ENCODE data around the gene SCNN1G. TPM values are rescaled to one million over a fixed set of nuclear protein-coding genes. Genes with fewer than 3 reads are reported as not detected.
A peak's percentile ranks its signal among the peaks of the same experiment; 100 is the strongest.

SCNN1G gene
- total RNA-seq, 1 donor, result not detected

DNA sequence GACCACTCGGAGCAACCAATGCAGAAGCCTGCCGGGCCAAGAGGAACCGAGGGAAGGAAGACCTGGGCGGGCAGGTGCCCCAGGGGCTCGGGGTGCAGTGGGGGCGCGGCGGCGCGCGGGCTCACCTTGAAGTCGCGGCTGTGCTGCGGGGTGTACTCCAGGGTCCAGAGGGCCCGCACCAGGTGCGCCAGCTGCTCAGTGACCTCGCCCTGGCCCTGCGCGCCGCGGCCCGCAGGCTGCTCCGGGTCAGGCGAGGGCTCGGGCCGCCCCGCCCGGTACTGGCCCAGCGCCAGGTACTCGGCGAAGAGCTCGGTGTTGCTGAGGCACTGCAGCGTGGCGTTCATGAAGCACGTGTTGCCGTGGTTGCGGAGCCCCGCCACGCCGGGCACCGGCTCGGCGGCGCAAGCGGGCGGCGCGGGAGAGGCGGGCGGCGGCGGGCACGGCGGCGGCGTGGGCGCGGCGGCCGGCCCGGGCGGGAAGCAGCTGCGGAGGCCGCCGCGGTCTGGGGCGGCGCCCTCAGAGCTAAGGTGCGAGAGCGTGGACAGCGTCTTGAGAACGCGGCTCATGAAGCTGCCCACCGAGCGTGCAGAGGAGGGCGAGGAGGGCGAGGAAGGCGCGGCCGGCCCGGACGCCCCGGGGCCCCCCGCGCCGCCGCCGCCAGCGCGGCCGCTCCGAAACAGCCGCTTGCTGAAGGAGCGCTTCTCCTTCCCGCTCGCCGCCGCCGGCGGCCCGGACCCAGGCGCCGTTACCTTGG, 33.9 kb upstream of the SCNN1G start:
- H3K4me3 ChIP-seq (ENCODE audit: insufficient read depth, low read length), result peak overlapping the region; percentile 73
- peaks cover 40% of the 10 kb centered on the region for H3K79me2 ChIP-seq (ENCODE audit: insufficient read depth, low read length)
- peaks cover 10% of the 10 kb centered on the region for H4K20me1 ChIP-seq (ENCODE audit: insufficient read depth, low read length)
- no peak for TF ChIP-seq CTCF (IDR thresholded peaks at IDR 0.05; ENCODE audit: extremely low read depth, low read depth, low read length)
- H3K4me1 ChIP-seq (ENCODE audit: insufficient read depth, low read length), result peaks cover 20% of the 10 kb centered on the region
- peak overlapping the region; percentile 50 for H2AFZ ChIP-seq (ENCODE audit: low read length)
- H3K9me3 ChIP-seq (ENCODE audit: low read depth, low read length), result no peaks in the 10 kb centered on the region
- H3K27ac ChIP-seq (ENCODE audit: low read depth, low read length), result no peak overlapping the region
- DNase-seq (ENCODE audit: insufficient read length, low spot score, missing footprints), result peak; percentile 91
- H3K4me2 ChIP-seq (ENCODE audit: insufficient read depth, low read length), result peak overlapping the region; percentile 81
- H3K27me3 ChIP-seq (ENCODE audit: insufficient read depth, low read length), result no peaks in the 10 kb centered on the region
- H3K36me3 ChIP-seq (ENCODE audit: insufficient read depth, low read length), result no peaks in the 10 kb centered on the region

DNA sequence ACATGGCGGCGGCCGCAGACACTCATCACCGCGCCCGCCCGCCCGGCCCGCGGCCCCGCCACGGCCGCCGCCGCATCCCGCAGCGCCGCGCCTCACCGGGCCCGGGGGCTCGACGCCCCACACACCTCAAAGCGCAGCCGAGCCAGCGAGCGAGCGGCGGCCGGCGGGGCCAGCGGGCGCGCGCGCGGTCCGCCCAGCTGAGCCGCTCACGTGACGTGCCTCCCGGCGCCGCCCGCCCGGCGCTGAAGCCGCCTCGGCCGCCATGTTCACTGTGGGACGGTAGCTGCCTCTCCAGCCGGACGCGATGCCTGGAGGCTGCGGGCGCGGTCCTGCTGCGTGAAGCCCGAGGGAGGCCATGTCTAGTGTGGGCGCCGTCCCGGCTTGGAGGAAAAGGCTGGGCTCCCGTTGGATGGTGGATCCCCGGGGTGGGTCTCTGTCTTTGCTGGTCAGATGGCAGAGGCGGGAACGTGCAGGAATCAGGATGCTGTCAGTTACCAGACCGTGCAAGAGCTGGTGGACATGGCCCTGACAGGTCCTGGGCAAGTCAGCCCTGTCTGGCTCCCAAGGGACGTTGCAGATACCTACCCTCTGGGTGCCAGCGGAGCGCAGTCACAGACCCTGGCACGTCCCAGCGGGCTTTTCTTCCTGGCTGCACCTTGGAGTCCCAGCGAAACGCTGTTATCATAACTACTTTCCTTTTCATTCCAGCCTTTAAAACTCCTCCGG, 33.1 kb upstream of the SCNN1G start, which contains the start of gene USP31:
TSS of gene USP31 (minus strand) at position 186 of the 726 bp plus-strand sequence. CDS start at position 4, 182 bp downstream.
- H3K27ac ChIP-seq (ENCODE audit: low read depth, low read length), result no peak within 1 kb of the TSS
- TF ChIP-seq CTCF (IDR thresholded peaks at IDR 0.05; ENCODE audit: extremely low read depth, low read depth, low read length), result no peak

DNA sequence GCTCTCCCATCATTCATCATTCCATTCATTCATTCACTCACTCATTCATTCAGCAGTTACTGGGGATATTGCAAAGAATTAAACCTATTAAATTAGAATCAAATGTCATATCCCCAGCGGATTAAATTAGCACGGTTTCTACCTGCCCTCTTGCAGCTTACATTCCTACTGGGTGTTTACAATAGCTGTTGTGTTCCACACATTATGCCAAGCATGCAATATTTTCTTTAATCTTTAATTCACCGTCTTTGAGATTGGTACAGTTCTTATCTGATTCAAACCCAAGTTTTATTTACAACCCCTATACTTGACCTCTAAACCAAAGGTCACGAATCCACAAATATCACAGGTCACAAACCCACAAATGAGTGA, 32.6 kb upstream of the SCNN1G start:
- H3K9me3 ChIP-seq (ENCODE audit: low read depth, low read length), result no peaks in the 10 kb centered on the region
- no peaks in the 10 kb centered on the region for H3K27me3 ChIP-seq (ENCODE audit: insufficient read depth, low read length)
- peak overlapping the region; percentile 97 for H3K4me2 ChIP-seq (ENCODE audit: insufficient read depth, low read length)
- peaks cover 28% of the 10 kb centered on the region for H3K79me2 ChIP-seq (ENCODE audit: insufficient read depth, low read length)
- peak; percentile 85 for DNase-seq (ENCODE audit: insufficient read length, low spot score, missing footprints)
- H3K36me3 ChIP-seq (ENCODE audit: insufficient read depth, low read length), result no peaks in the 10 kb centered on the region
- no peak overlapping the region for H3K27ac ChIP-seq (ENCODE audit: low read depth, low read length)
- peaks cover 20% of the 10 kb centered on the region for H3K4me1 ChIP-seq (ENCODE audit: insufficient read depth, low read length)
- peak overlapping the region; percentile 73 for H3K4me3 ChIP-seq (ENCODE audit: insufficient read depth, low read length)
- H2AFZ ChIP-seq (ENCODE audit: low read length), result peak overlapping the region; percentile 100
- peaks cover 8% of the 10 kb centered on the region for H4K20me1 ChIP-seq (ENCODE audit: insufficient read depth, low read length)
- no peak for TF ChIP-seq CTCF (IDR thresholded peaks at IDR 0.05; ENCODE audit: extremely low read depth, low read depth, low read length)

More for the DNA sequence above, 33.1 kb upstream of the SCNN1G start, which contains the start of gene USP31:
- Histone ChIP-seq H3K27me3 (ENCODE audit: insufficient read depth, low read length) (no peaks in the 10 kb centered on the region), H2AFZ (ENCODE audit: low read length) (peak within 1 kb of the TSS; percentile 100), H3K79me2 (ENCODE audit: insufficient read depth, low read length) (peaks cover 33% of the 10 kb centered on the region), H3K9me3 (ENCODE audit: low read depth, low read length) (no peaks in the 10 kb centered on the region), H3K4me3 (ENCODE audit: insufficient read depth, low read length) (peak within 1 kb of the TSS; percentile 73), H3K4me2 (ENCODE audit: insufficient read depth, low read length) (peak within 1 kb of the TSS; percentile 97), H3K36me3 (ENCODE audit: insufficient read depth, low read length) (no peaks in the 10 kb centered on the region), H3K4me1 (ENCODE audit: insufficient read depth, low read length) (peaks cover 20% of the 10 kb centered on the region), H4K20me1 (ENCODE audit: insufficient read depth, low read length) (peaks cover 10% of the 10 kb centered on the region)
- peak; percentile 97 for DNase-seq (ENCODE audit: insufficient read length, low spot score, missing footprints)
